Liver (tissue), 9 donors: ENCODE results near the gene CHRNA7. TPM values are rescaled to one million over a fixed set of nuclear protein-coding genes. Genes with fewer than 3 reads are reported as not detected.

Source experiments
- DNase-seq: peaks from one replicate; pipeline ENCODE4 v3.0.0-alpha.2; 2017; ENCODE audit warnings: low spot score
- H3K27ac ChIP-seq, 2 donors: one replicate each; pipeline ENCODE4 v1.7.0; 2013; ENCODE audit warnings: inconsistent platforms in 2 of 2, low read length in 2 of 2, control low read depth in 1 of 2, low read depth in 1 of 2, mild to moderate bottlenecking in 1 of 2
- H3K27me3 ChIP-seq, 4 donors: one replicate each; pipeline versions ENCODE4 v1.6.1 to v1.7.0; 2013; ENCODE audit warnings: low read length in 3 of 4, inconsistent platforms in 1 of 4, mild to moderate bottlenecking in 1 of 4, moderate library complexity in 1 of 4; ENCODE audit not compliant: control insufficient read depth in 4 of 4, insufficient read depth in 4 of 4
- H3K36me3 ChIP-seq, 4 donors: one replicate each; pipeline versions ENCODE4 v1.6.1 to v1.7.0; 2013; ENCODE audit warnings: low read length in 3 of 4, mild to moderate bottlenecking in 3 of 4, low read depth in 1 of 4, moderate library complexity in 1 of 4; ENCODE audit not compliant: control insufficient read depth in 4 of 4, insufficient read depth in 3 of 4
- H3K4me1 ChIP-seq, 4 donors: one replicate each; pipeline versions ENCODE4 v1.6.1 to v1.7.0; 2013; ENCODE audit warnings: low read length in 3 of 4, mild to moderate bottlenecking in 3 of 4, moderate library complexity in 1 of 4; ENCODE audit not compliant: control insufficient read depth in 4 of 4, insufficient read depth in 4 of 4
- H3K4me3 ChIP-seq, 3 donors: one replicate each; pipeline versions ENCODE4 v1.6.1 to v1.7.0; 2013; ENCODE audit warnings: low read length in 3 of 3, control low read depth in 1 of 3, low read depth in 1 of 3, mild to moderate bottlenecking in 1 of 3
- H3K9ac ChIP-seq, 2 donors: one replicate each; pipeline ENCODE4 v1.7.0; 2013; ENCODE audit warnings: low read length in 2 of 2, mild to moderate bottlenecking in 2 of 2, moderate library complexity in 2 of 2, control low read depth in 1 of 2, low read depth in 1 of 2
- H3K9me3 ChIP-seq, 4 donors: one replicate each; pipeline versions ENCODE4 v1.6.1 to v1.7.0; 2013; ENCODE audit warnings: low read length in 3 of 4; ENCODE audit not compliant: control insufficient read depth in 4 of 4
- FOXA1 ChIP-seq: IDR thresholded peaks from 2 replicates; pipeline ENCODE4 v1.6.1; 2016; ENCODE audit warnings: antibody characterized with exemption
- FOXA2 ChIP-seq: IDR thresholded peaks from 2 replicates; pipeline ENCODE4 v1.6.1; 2016; ENCODE audit warnings: antibody characterized with exemption
- HNF4A ChIP-seq, 2 donors: conservative IDR thresholded peaks; 2 replicates each; pipeline ENCODE4 v1.6.1; 2016; ENCODE audit warnings: antibody characterized with exemption in 2 of 2, mild to moderate bottlenecking in 2 of 2
- HNF4G ChIP-seq: IDR thresholded peaks from 2 replicates; pipeline ENCODE4 v1.6.1; 2016; ENCODE audit warnings: antibody characterized with exemption
- NR2F2 ChIP-seq: IDR thresholded peaks from 2 replicates; pipeline ENCODE4 v1.6.1; 2016; ENCODE audit warnings: antibody characterized with exemption
- RAD21 ChIP-seq, 2 donors: IDR thresholded peaks; 2 replicates each; pipeline ENCODE4 v1.6.1; 2016; ENCODE audit warnings: antibody characterized with exemption in 2 of 2, mild to moderate bottlenecking in 2 of 2
- RXRA ChIP-seq, 2 donors: IDR thresholded peaks; 2 replicates each; pipeline ENCODE4 v1.6.1; 2017 to 2018; ENCODE audit warnings: antibody characterized with exemption in 2 of 2, mild to moderate bottlenecking in 1 of 2
- TAF1 ChIP-seq: conservative IDR thresholded peaks from 2 replicates; pipeline ENCODE4 v1.6.1; 2016; ENCODE audit warnings: antibody characterized with exemption, mild to moderate bottlenecking
- YY1 ChIP-seq: IDR thresholded peaks from 2 replicates; pipeline ENCODE4 v1.6.1; 2016; ENCODE audit warnings: antibody characterized with exemption, mild to moderate bottlenecking
- WGBS: extraction: QIAGEN DNeasy Blood & Tissue Kit; methylation state at CpG from one replicate; pipeline ENCODE4 v1.1.7; 2013; 5-methylcytosine and 5-hydroxymethylcytosine counted together
- polyA plus RNA-seq, 2 donors: library from polyadenylated mRNA; stranded (reverse) in 1 of 2; unstranded in 1 of 2; fragments of 200-250 nt in 1 of 2; fragments of >200 nt in 1 of 2; fragmentation: Nextera tagmentation in 1 of 2; extraction: Ambion mirVana in 1 of 2; gene quantifications; one replicate each; pipeline versions ENCODE4 v1.2.1 to v1.2.3, GENCODE V29; 2013 to 2015
- total RNA-seq, 2 donors: library from RNA; depleted of rRNA; stranded (reverse); fragments of >200 nt; gene quantifications; one replicate each; pipeline ENCODE4 v1.2.3, GENCODE V29; 2014
- TF ChIP-seq, protein P1 (sequence below): IDR thresholded peaks from 2 replicates; pipeline ENCODE4 v1.6.1; 2016; ENCODE audit warnings: antibody characterized with exemption, mild to moderate bottlenecking
- TF ChIP-seq, protein P2 (sequence below): IDR thresholded peaks from 2 replicates; pipeline ENCODE4 v1.6.1; 2016; ENCODE audit warnings: antibody characterized with exemption
- donor health status: healthy.
- donor health status: healthy.
- donor health status: healthy.
- donor health status: healthy.
- donor health status: healthy.

CHRNA7 gene
- total and polyA plus RNA-seq, 4 donors: 0.06 to 0.21 (median 0.08) TPM; not detected in 1

DNA sequence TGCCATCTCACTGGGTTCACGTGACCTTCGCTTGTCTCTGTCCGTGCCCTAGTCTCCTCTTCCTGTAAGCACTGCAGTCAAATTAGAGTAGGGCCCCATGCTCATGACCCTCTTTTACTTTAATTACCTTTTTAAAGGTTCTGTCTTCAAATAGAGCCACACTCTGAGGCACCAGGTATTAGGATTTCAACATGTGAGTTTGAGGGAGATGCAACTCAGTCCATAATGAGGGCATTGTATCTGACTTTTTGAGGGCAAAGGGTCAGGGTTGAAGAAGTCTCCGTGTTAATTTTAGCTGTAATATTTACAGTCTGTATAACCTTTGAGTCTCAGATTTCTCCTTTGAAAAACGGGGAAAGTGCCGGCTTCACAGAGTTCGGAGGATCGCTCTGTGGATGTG lies 82.9 kb downstream of the CHRNA7 start:
- no peak overlapping the region for H3K27ac ChIP-seq
- H3K4me3 ChIP-seq: no peak overlapping the region
- TF ChIP-seq FOXA2 (no peak), NR2F2 (no peak), HNF4A (conservative IDR thresholded peaks at IDR 0.05) (no peak), RXRA (IDR thresholded peaks at IDR 0.05) (no peak), HNF4G (no peak), FOXA1 (no peak)
- TF ChIP-seq, protein P1, sequence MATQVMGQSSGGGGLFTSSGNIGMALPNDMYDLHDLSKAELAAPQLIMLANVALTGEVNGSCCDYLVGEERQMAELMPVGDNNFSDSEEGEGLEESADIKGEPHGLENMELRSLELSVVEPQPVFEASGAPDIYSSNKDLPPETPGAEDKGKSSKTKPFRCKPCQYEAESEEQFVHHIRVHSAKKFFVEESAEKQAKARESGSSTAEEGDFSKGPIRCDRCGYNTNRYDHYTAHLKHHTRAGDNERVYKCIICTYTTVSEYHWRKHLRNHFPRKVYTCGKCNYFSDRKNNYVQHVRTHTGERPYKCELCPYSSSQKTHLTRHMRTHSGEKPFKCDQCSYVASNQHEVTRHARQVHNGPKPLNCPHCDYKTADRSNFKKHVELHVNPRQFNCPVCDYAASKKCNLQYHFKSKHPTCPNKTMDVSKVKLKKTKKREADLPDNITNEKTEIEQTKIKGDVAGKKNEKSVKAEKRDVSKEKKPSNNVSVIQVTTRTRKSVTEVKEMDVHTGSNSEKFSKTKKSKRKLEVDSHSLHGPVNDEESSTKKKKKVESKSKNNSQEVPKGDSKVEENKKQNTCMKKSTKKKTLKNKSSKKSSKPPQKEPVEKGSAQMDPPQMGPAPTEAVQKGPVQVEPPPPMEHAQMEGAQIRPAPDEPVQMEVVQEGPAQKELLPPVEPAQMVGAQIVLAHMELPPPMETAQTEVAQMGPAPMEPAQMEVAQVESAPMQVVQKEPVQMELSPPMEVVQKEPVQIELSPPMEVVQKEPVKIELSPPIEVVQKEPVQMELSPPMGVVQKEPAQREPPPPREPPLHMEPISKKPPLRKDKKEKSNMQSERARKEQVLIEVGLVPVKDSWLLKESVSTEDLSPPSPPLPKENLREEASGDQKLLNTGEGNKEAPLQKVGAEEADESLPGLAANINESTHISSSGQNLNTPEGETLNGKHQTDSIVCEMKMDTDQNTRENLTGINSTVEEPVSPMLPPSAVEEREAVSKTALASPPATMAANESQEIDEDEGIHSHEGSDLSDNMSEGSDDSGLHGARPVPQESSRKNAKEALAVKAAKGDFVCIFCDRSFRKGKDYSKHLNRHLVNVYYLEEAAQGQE: no peak
- TF ChIP-seq, protein P2, sequence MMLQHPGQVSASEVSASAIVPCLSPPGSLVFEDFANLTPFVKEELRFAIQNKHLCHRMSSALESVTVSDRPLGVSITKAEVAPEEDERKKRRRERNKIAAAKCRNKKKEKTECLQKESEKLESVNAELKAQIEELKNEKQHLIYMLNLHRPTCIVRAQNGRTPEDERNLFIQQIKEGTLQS: no peak
- no peaks in the 10 kb centered on the region for H3K27me3 ChIP-seq
- H3K9me3 ChIP-seq: no peaks in the 10 kb centered on the region
- DNase-seq: no peak
- 72% methylated on average over 8 of the region's 8 CpGs for WGBS
- no peak overlapping the region for H3K9ac ChIP-seq
- no peaks in the 10 kb centered on the region for H3K36me3 ChIP-seq
- no peaks in the 10 kb centered on the region for H3K4me1 ChIP-seq

DNA sequence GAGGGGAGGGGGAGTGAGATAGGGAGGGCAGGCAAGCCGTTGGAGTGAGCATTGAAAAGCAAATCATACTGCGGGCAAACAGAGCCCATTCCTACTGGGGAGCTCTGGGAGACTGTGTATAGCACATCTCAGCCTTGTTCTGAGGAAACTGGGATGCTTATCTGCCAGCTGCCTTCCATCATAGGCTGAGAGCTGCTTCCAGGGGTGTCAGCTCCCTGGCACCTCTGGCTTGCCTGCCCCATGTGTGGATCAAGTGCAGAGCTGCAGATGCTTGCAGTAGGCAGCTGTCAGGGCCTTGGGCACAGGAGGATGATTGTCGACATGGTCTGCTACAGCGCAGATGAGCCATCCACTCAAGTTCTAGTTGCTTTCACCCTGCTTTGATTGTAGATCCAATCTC lies 86.8 kb downstream of the CHRNA7 start:
- peaks cover 0 to 2% (median 0%) of the 10 kb centered on the region in 4 donors for H3K27me3 ChIP-seq
- H3K27ac ChIP-seq: no peak overlapping the region

More for the DNA sequence above, 86.8 kb downstream of the CHRNA7 start:
- Histone ChIP-seq H3K36me3 (no peaks in the 10 kb centered on the region), H3K4me1 (no peaks in the 10 kb centered on the region), H3K4me3 (no peak overlapping the region), H3K9ac (no peak overlapping the region), H3K9me3 (no peaks in the 10 kb centered on the region)
- 62% methylated on average over 4 of the region's 4 CpGs for WGBS
- TF ChIP-seq TAF1 (no peak), YY1 (no peak), RAD21 (IDR thresholded peaks at IDR 0.05) (no peak)
- TF ChIP-seq, protein P1: no peak
- no peak for DNase-seq
